Uterus (tissue), 4 donors: ENCODE measurements around the gene CHGA. TPM values are rescaled to one million over a fixed set of nuclear protein-coding genes. Genes with fewer than 3 reads are reported as not detected.

Experiments used
- DNase-seq, 2 donors: peaks; one replicate each; pipeline ENCODE4 v3.0.0-alpha.2; 2019 to 2020
- H3K27ac ChIP-seq, 2 donors: fragments of 200-600 bp; sonication (generic); 1 replicate in 1 of 2; 2 replicates in 1 of 2; pipeline ENCODE4 v1.5.1; 2016 to 2018
- H3K27me3 ChIP-seq, 2 donors: fragments of 200-600 bp; sonication (generic); one replicate each; pipeline ENCODE4 v1.5.1; 2018 to 2019; ENCODE audit warnings: control low read depth in 1 of 2
- H3K36me3 ChIP-seq, 2 donors: fragments of 200-600 bp; sonication (generic); one replicate each; pipeline ENCODE4 v1.5.1; 2019; ENCODE audit warnings: control low read depth in 1 of 2
- H3K4me1 ChIP-seq, 2 donors: fragments of 200-600 bp; sonication (generic); one replicate each; pipeline ENCODE4 v1.5.1; 2018 to 2019; ENCODE audit warnings: control low read depth in 1 of 2
- H3K4me3 ChIP-seq, 2 donors: fragments of 200-600 bp; sonication (generic); 1 replicate in 1 of 2; 2 replicates in 1 of 2; pipeline ENCODE4 v1.5.1; 2018 to 2019; ENCODE audit warnings: mild to moderate bottlenecking in 1 of 2
- H3K9me3 ChIP-seq, 2 donors: fragments of 200-600 bp; sonication (generic); one replicate each; pipeline ENCODE4 v1.5.1; 2019; ENCODE audit warnings: control low read depth in 1 of 2
- CTCF ChIP-seq, 4 experiments: fragments of 200-600 bp in 2 of 4; fragments of 450-650 bp in 2 of 4; sonication (generic) in 2 of 4; IDR thresholded peaks; one replicate each; pipeline ENCODE4 v1.5.1; 2016 to 2019; ENCODE audit warnings: antibody characterized with exemption in 4 of 4, mild to moderate bottlenecking in 2 of 4, moderate library complexity in 1 of 4
- POLR2A ChIP-seq, 2 donors: fragments of 450-650 bp; IDR thresholded peaks; one replicate each; pipeline ENCODE4 v1.6.1; 2016; ENCODE audit warnings: antibody characterized with exemption in 2 of 2, mild to moderate bottlenecking in 1 of 2, moderate library complexity in 1 of 2
- intact Hi-C: fragments of 100-400 bp; cut with DNase I; formaldehyde crosslinking; loops from one replicate; pipeline ENCODE4 v1.15.1; 2023; ENCODE audit warnings: low total_unique reads
- total RNA-seq, 4 donors: library from RNA; depleted of rRNA in 3 of 4; stranded (reverse); fragments of >200 nt in 3 of 4; gene quantifications; one replicate each; pipeline versions ENCODE4 v1.1.0 to v1.2.4, GENCODE V29; 2014 to 2023
- donor health status: DM: yes; HTN: yes; CAD: no.

Gene CHGA
- total RNA-seq, 4 donors from 2014 or later, result 1.0 TPM; not detected in 3

- TF ChIP-seq POLR2A (IDR thresholded peaks at IDR 0.05) (no peak), CTCF (IDR thresholded peaks at IDR 0.05) (no peak)
- no peak overlapping the region for H3K4me3 ChIP-seq
These were observed 42.1 kb upstream of the CHGA start for GRCh38 chr14:92880851-92881250.

GRCh38 chr14:92883066-92883465, 39.9 kb upstream of the CHGA start:
- H3K9me3 ChIP-seq, result no peaks in the 10 kb centered on the region
- no peak for TF ChIP-seq CTCF (IDR thresholded peaks at IDR 0.05)
- TF ChIP-seq POLR2A (IDR thresholded peaks at IDR 0.05), result no peak
- no peaks in the 10 kb centered on the region for H3K4me1 ChIP-seq
- H3K36me3 ChIP-seq, result no peaks in the 10 kb centered on the region
- intact Hi-C loops, result no loop called here
- H3K27ac ChIP-seq, result no peak overlapping the region
- no peak for DNase-seq
- H3K4me3 ChIP-seq, result no peak overlapping the region
- H3K27me3 ChIP-seq, result no peaks in the 10 kb centered on the region

More at GRCh38 chr14:92880851-92881250, 42.1 kb upstream of the CHGA start:
- Histone ChIP-seq H3K4me1 (no peaks in the 10 kb centered on the region), H3K27me3 (no peaks in the 10 kb centered on the region), H3K36me3 (no peaks in the 10 kb centered on the region), H3K9me3 (no peaks in the 10 kb centered on the region), H3K27ac (no peak overlapping the region)
- intact Hi-C loops, result no loop called here
- DNase-seq, result no peak

- TF ChIP-seq POLR2A (IDR thresholded peaks at IDR 0.05), result no peak
- no peak for TF ChIP-seq CTCF (IDR thresholded peaks at IDR 0.05)
- Histone ChIP-seq H3K36me3 (no peaks in the 10 kb centered on the region), H3K9me3 (no peaks in the 10 kb centered on the region), H3K4me3 (no peak overlapping the region), H3K27me3 (no peaks in the 10 kb centered on the region), H3K27ac (no peak overlapping the region), H3K4me1 (no peaks in the 10 kb centered on the region)
- DNase-seq, result no peak
- intact Hi-C loops, result no loop called here
These were observed 38.5 kb upstream of the CHGA start for GRCh38 chr14:92884410-92884809.

GRCh38 chr14:92885279-92886061, 37.5 kb upstream of the CHGA start:
- intact Hi-C loops, result no loop called here
- no peak overlapping the region for H3K27ac ChIP-seq
- no peak for DNase-seq
- no peaks in the 10 kb centered on the region for H3K36me3 ChIP-seq
- no peaks in the 10 kb centered on the region for H3K4me1 ChIP-seq
- H3K27me3 ChIP-seq, result no peaks in the 10 kb centered on the region
- H3K9me3 ChIP-seq, result no peaks in the 10 kb centered on the region
- H3K4me3 ChIP-seq, result no peak overlapping the region
- TF ChIP-seq POLR2A (IDR thresholded peaks at IDR 0.05) (no peak), CTCF (IDR thresholded peaks at IDR 0.05) (no peak)

GRCh38 chr14:92886337-92886736, 36.6 kb upstream of the CHGA start:
- DNase-seq, result no peak
- Histone ChIP-seq H3K4me3 (no peak overlapping the region), H3K27me3 (no peaks in the 10 kb centered on the region), H3K27ac (no peak overlapping the region), H3K36me3 (no peaks in the 10 kb centered on the region), H3K4me1 (no peaks in the 10 kb centered on the region), H3K9me3 (no peaks in the 10 kb centered on the region)
- intact Hi-C loops, result no loop called here
- TF ChIP-seq CTCF (IDR thresholded peaks at IDR 0.05) (no peak), POLR2A (IDR thresholded peaks at IDR 0.05) (no peak)
